HepG2 (cell line): ENCODE results near the gene SMARCD1. TPM values are rescaled to one million over a fixed set of nuclear protein-coding genes. Genes with fewer than 3 reads are reported as not detected.

Source experiments
- ATRX ChIP-seq: sonication (generic); formaldehyde crosslinking; IDR thresholded peaks from 2 replicates; pipeline ENCODE4 v1.4.0; 2020; ENCODE audit warnings: missing genetic modification reagents, borderline replicate concordance
- BHLHE40 ChIP-seq: IDR thresholded peaks from 2 replicates; pipeline ENCODE4 v1.6.1; 2011; ENCODE audit warnings: low read length, improper control_type of control experiment
- CCDC6 ChIP-seq: sonication (generic); formaldehyde crosslinking; IDR thresholded peaks from 2 replicates; pipeline ENCODE4 v1.8.1; 2022; ENCODE audit warnings: mild to moderate bottlenecking, missing genetic modification reagents, moderate library complexity
- DNMT1 ChIP-seq: sonication (generic); formaldehyde crosslinking; IDR thresholded peaks from 2 replicates; pipeline ENCODE4 v1.5.1; 2020; ENCODE audit warnings: mild to moderate bottlenecking, missing genetic modification reagents
- EP300 ChIP-seq, 3 experiments: sonication (generic) in 1 of 3; formaldehyde crosslinking in 1 of 3; IDR thresholded peaks; 2 replicates each; pipeline versions ENCODE4 v1.5.1 to v1.6.1; 2011 to 2020; ENCODE audit warnings: low read depth in 2 of 3, low read length in 2 of 3, borderline replicate concordance in 1 of 3, improper control_type of control experiment in 1 of 3, mild to moderate bottlenecking in 1 of 3, missing genetic modification reagents in 1 of 3, moderate library complexity in 1 of 3
- FOSL2 ChIP-seq: sonication (generic); formaldehyde crosslinking; IDR thresholded peaks from 2 replicates; pipeline ENCODE4 v1.4.0; 2020; ENCODE audit warnings: missing genetic modification reagents
- FOXO1 ChIP-seq: sonication (generic); formaldehyde crosslinking; IDR thresholded peaks from 2 replicates; pipeline ENCODE4 v1.4.0; 2020; ENCODE audit warnings: missing genetic modification reagents
- FOXP1 ChIP-seq, 2 experiments: fragments of 450-650 bp in 1 of 2; IDR thresholded peaks; 2 replicates each; pipeline ENCODE4 v1.6.1; 2017 to 2018; ENCODE audit warnings: antibody characterized with exemption in 1 of 2
- HMG20A ChIP-seq: IDR thresholded peaks from 2 replicates; pipeline ENCODE4 v1.6.1; 2016; ENCODE audit warnings: borderline replicate concordance
- HMGA1 ChIP-seq: sonication (generic); formaldehyde crosslinking; conservative IDR thresholded peaks from 2 replicates; pipeline ENCODE4 v1.4.0; 2020; ENCODE audit warnings: missing genetic modification reagents
- KAT8 ChIP-seq: IDR thresholded peaks from 2 replicates; pipeline ENCODE4 v1.6.1; 2016; ENCODE audit warnings: missing genetic modification reagents, missing compliant biosample characterization
- KMT2A ChIP-seq: sonication (generic); formaldehyde crosslinking; IDR thresholded peaks from 2 replicates; pipeline ENCODE4 v1.4.0; 2020; ENCODE audit warnings: missing genetic modification reagents
- MEF2D ChIP-seq: sonication (generic); formaldehyde crosslinking; IDR thresholded peaks from 2 replicates; pipeline ENCODE4 v1.5.1; 2020; ENCODE audit warnings: mild to moderate bottlenecking, missing genetic modification reagents
- MLLT10 ChIP-seq: sonication (generic); formaldehyde crosslinking; IDR thresholded peaks from 2 replicates; pipeline ENCODE4 v1.4.0; 2020; ENCODE audit warnings: missing genetic modification reagents
- NFATC3 ChIP-seq: sonication (generic); formaldehyde crosslinking; IDR thresholded peaks from 2 replicates; pipeline ENCODE4 v1.5.1; 2020; ENCODE audit warnings: mild to moderate bottlenecking, missing genetic modification reagents
- NFIC ChIP-seq: IDR thresholded peaks from 2 replicates; pipeline ENCODE4 v1.6.1; 2012; ENCODE audit warnings: mild to moderate bottlenecking, low read length, inconsistent platforms
- PHF5A ChIP-seq: IDR thresholded peaks from one replicate; pipeline ENCODE4 v1.6.1; 2018; ENCODE audit warnings: low read depth, missing genetic modification reagents; ENCODE audit not compliant: unreplicated experiment
- POLR2G ChIP-seq: fragments of 200-400 bp; formaldehyde crosslinking; IDR thresholded peaks from 2 replicates; pipeline ENCODE4 v1.6.1; 2018; ENCODE audit warnings: mild to moderate bottlenecking, low read depth, low read length, moderate library complexity
- STAT5B ChIP-seq: sonication (generic); formaldehyde crosslinking; IDR thresholded peaks from 2 replicates; pipeline ENCODE4 v1.4.0; 2020; ENCODE audit warnings: missing genetic modification reagents
- ZFYVE20 ChIP-seq: sonication (generic); formaldehyde crosslinking; IDR thresholded peaks from 2 replicates; pipeline ENCODE4 v1.8.0; 2023; ENCODE audit warnings: low read depth, mild to moderate bottlenecking, moderate library complexity, missing genetic modification reagents, borderline replicate concordance
- ZNF274 ChIP-seq: sonication (generic); formaldehyde crosslinking; IDR thresholded peaks from 2 replicates; pipeline ENCODE4 v1.5.1; 2020; ENCODE audit warnings: mild to moderate bottlenecking, missing genetic modification reagents
- ZNF766 ChIP-seq: sonication (generic); formaldehyde crosslinking; IDR thresholded peaks from 2 replicates; pipeline ENCODE4 v1.5.0; 2020; ENCODE audit warnings: missing genetic modification reagents, borderline replicate concordance
- ZNF776 ChIP-seq: sonication (generic); formaldehyde crosslinking; IDR thresholded peaks from 2 replicates; pipeline ENCODE4 v1.4.0; 2020; ENCODE audit warnings: mild to moderate bottlenecking, missing genetic modification reagents
- ZNF83 ChIP-seq: sonication (generic); formaldehyde crosslinking; IDR thresholded peaks from 2 replicates; pipeline ENCODE4 v1.4.0; 2020; ENCODE audit warnings: missing genetic modification reagents, mild to moderate bottlenecking, borderline replicate concordance
- polyA plus RNA-seq, 8 experiments: library from polyadenylated mRNA; depleted of rRNA in 3 of 8; stranded (reverse) in 7 of 8; unstranded in 1 of 8; fragments of >200 nt; fragmentation: Illumina TruSeq in 4 of 8; extraction: Trizol in 4 of 8; gene quantifications; 2 replicates each; pipeline versions ENCODE4 v1.2.1 to v1.2.3, GENCODE V29; 2011 to 2016; ENCODE audit warnings: low read depth in 4 of 8, missing spikeins in 1 of 8, mixed read lengths in 1 of 8; ENCODE audit not compliant: insufficient read depth in 1 of 8
- total RNA-seq, 5 experiments: library from RNA; depleted of rRNA; stranded (reverse); fragments of >200 nt; fragmentation: Illumina TruSeq; extraction: Trizol; gene quantifications; 2 replicates each; pipeline ENCODE4 v1.2.3, GENCODE V29; 2016; ENCODE audit warnings: low read depth in 1 of 5
- TF ChIP-seq, protein P1 (sequence below): sonication (generic); formaldehyde crosslinking; IDR thresholded peaks from 2 replicates; pipeline ENCODE4 v1.5.0; 2020; ENCODE audit warnings: mild to moderate bottlenecking, missing genetic modification reagents
- TF ChIP-seq, protein P2 (sequence below): sonication (generic); formaldehyde crosslinking; IDR thresholded peaks from 2 replicates; pipeline ENCODE4 v1.4.0; 2020; ENCODE audit warnings: mild to moderate bottlenecking, missing genetic modification reagents

SMARCD1 gene
- total and polyA plus RNA-seq, 2 of the 13 experiments (the other 11 are each of a cell fraction or from before 2014, with no cell fraction given) = 51.7 to 54.6 TPM

DNA sequence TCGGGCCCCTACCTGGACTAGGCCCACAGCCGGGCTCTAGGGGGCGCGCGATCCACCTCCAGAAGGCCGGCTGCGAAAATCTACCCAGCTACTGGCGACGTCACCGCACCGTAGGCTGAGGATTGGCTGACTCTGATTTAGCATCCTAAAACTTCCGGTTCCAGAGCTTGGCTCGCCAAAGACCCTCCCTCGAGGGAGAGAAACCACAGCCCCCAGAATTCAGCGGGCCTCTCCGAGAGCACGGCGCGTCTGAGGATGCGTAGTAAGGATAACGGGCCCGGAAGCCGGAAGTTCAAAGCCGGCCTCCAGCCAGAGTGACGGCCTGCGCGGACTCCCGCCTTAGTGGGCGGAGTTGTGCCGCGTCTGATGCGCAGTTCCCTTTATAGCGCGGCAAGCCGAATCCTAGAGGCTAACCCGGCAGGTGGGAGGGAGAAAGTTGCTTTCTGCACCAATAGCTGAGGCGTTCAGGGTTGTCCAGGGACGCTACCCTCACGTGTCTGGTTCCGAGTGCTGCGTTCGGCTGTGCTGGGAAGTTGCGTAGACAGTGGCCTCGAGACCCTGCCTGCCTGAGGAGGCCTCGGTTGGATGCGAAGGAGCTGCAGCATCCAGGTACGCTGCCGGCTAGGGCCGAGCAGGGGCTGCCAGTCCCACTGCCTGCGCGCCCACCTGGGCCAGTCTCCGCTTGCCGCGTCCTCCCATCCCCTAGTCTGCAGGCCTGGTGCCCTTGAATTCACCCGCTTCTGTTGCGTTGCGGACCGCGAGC lies 26.7 kb downstream of the SMARCD1 start, which contains the start of gene COX14 (continued):
- TF ChIP-seq, protein P1, sequence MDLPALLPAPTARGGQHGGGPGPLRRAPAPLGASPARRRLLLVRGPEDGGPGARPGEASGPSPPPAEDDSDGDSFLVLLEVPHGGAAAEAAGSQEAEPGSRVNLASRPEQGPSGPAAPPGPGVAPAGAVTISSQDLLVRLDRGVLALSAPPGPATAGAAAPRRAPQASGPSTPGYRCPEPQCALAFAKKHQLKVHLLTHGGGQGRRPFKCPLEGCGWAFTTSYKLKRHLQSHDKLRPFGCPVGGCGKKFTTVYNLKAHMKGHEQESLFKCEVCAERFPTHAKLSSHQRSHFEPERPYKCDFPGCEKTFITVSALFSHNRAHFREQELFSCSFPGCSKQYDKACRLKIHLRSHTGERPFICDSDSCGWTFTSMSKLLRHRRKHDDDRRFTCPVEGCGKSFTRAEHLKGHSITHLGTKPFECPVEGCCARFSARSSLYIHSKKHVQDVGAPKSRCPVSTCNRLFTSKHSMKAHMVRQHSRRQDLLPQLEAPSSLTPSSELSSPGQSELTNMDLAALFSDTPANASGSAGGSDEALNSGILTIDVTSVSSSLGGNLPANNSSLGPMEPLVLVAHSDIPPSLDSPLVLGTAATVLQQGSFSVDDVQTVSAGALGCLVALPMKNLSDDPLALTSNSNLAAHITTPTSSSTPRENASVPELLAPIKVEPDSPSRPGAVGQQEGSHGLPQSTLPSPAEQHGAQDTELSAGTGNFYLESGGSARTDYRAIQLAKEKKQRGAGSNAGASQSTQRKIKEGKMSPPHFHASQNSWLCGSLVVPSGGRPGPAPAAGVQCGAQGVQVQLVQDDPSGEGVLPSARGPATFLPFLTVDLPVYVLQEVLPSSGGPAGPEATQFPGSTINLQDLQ = peak; percentile 43; the same call in 1 of the 2 replicates
- TF ChIP-seq ZNF274 (CRISPR knock-in tag) (peak; percentile 88), BHLHE40 (peak; percentile 92), ATRX (CRISPR knock-in tag) (no peak), ZNF766 (CRISPR knock-in tag) (no peak), DNMT1 (CRISPR knock-in tag) (no peak), HMGA1 (CRISPR knock-in tag) (no peak), HMG20A (no peak), ZFYVE20 (CRISPR knock-in tag) (0 out of 2 replicates have a peak, but pooled peaks have one; percentile 19), STAT5B (CRISPR knock-in tag) (no peak; the same call in 1 of the 2 replicates), NFATC3 (0 out of 2 replicates have a peak, but pooled peaks have one; percentile 66), KAT8 (CRISPR knock-in tag) (peak; percentile 91), FOXP1 (IDR thresholded peaks at IDR 0.05) (no peak), FOXP1 (CRISPR knock-in tag; IDR thresholded peaks at IDR 0.05) (no peak), EP300 (IDR thresholded peaks at IDR 0.05; ENCODE audit: low read depth in 2 of 2, low read length in 2 of 2) (peak in 1 of 2 experiments; percentile 21; a peak in 1 of 4 replicates), EP300 (CRISPR knock-in tag; IDR thresholded peaks at IDR 0.05; ENCODE audit: borderline replicate concordance) (no peak; the same call in 1 of the 2 replicates), CCDC6 (CRISPR knock-in tag) (peak; percentile 50; the same call in 1 of the 2 replicates), POLR2G (peak; percentile 90), NFIC (no peak), PHF5A (CRISPR knock-in tag) (no peak), MLLT10 (CRISPR knock-in tag) (no peak), ZNF83 (CRISPR knock-in tag) (peak; percentile 94; the same call in 1 of the 2 replicates), KMT2A (CRISPR knock-in tag) (no peak; the same call in none of the 2 replicates), ZNF776 (0 out of 2 replicates have a peak, but pooled peaks have one; percentile 68), FOSL2 (CRISPR knock-in tag) (no peak), FOXO1 (0 out of 2 replicates have a peak, but pooled peaks have one; percentile 13), MEF2D (peak; percentile 80)
- TF ChIP-seq, protein P2, sequence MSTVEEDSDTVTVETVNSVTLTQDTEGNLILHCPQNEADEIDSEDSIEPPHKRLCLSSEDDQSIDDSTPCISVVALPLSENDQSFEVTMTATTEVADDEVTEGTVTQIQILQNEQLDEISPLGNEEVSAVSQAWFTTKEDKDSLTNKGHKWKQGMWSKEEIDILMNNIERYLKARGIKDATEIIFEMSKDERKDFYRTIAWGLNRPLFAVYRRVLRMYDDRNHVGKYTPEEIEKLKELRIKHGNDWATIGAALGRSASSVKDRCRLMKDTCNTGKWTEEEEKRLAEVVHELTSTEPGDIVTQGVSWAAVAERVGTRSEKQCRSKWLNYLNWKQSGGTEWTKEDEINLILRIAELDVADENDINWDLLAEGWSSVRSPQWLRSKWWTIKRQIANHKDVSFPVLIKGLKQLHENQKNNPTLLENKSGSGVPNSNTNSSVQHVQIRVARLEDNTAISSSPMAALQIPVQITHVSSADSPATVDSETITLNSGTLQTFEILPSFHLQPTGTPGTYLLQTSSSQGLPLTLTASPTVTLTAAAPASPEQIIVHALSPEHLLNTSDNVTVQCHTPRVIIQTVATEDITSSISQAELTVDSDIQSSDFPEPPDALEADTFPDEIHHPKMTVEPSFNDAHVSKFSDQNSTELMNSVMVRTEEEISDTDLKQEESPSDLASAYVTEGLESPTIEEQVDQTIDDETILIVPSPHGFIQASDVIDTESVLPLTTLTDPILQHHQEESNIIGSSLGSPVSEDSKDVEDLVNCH (CRISPR knock-in tag) = no peak
